ENCODE data around the gene RHOT1.
"Not testable (repeated sequence)": the region's sequence is repeated elsewhere in the genome, so short reads cannot be mapped to it uniquely, and the experiment has no call there.

The RHOT1 gene

DNA sequence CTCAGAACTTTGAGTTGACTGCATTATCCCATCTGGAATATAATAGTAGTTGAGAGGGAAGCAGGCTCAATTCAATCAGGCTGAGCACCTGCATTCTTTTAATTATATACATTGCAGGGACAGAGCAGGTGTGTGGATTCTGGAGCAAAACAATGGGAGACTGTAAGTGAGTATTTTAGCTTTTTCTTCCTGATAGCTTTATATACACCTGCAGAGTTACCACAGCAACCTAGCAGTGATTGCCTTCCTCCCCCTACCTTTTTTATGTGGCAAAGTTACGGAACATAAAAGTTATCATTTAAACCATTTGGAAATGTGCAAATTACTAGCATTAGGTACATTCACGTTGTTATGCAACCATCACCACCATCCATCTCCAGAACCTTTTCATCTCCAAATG is 25.4 kb upstream of the RHOT1 start:
- no peak overlapping the region for H3K4me3 ChIP-seq (ENCODE audit: low read length)
- no peak for TF ChIP-seq ZNF274 (IDR thresholded peaks at IDR 0.05; ENCODE audit: low read depth, low read length)

DNA sequence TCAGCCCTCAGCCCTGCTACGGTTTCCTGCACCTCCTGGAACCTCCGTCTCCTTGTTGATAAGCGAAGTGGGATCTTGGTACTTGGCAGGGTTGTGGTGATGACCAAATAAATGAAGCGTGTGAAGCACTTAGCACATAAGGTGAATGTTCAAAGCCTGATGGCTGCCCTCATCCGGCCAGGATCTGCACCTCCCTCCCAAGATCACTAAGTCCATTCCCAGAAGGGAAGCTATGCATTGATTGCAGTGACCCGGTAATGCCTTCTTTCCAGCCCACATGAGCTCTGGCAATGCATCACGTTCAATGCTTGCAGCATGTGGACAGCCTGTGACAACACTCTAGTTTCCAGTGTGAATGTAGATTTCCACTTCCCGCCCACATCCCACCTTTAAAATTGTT is 24.9 kb upstream of the RHOT1 start:
- no peak for TF ChIP-seq ZNF274 (IDR thresholded peaks at IDR 0.05; ENCODE audit: low read depth, low read length)
- H3K4me3 ChIP-seq (ENCODE audit: low read length): no peak overlapping the region

DNA sequence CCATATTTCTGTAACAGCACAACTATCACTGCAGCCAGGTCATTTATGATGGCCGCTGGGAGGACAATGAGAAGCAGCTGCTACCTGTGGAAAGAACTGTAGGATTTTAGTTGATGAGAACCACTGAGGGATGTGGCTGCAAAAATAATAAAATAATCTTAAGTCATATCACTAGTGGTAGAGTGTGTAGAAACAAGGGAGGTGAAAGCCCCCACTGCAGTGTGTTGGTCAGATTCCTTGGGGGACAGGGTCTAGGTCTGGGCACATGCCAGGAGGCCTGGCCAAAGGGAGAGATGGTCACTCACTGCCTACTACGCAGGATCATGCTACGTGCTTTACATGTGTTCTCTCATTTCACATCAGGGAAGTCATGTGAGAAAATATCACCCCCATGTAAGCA is 24.2 kb upstream of the RHOT1 start:
- not testable (repeated sequence) for H3K4me3 ChIP-seq (ENCODE audit: low read length)

DNA sequence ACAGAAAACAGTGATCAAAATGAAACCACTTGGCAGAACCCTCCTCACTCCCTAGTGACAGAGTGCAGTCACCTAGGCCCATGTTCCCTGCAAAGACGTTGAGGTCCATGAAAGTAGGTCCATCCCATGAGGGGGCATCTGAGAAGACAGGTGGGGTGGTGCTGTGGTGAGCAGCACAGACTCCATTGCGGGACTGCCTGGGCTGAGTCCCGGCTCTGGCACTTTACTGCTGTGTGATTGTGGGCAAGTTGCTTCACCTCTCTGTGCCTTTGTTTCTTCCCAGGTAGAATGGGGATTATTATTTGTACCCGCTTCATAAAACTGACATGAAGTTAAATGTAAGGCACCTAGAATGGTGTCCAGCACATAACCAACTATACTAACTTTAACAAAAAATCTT is 23.5 kb upstream of the RHOT1 start:
- no peak for TF ChIP-seq ZNF274 (IDR thresholded peaks at IDR 0.05; ENCODE audit: low read depth, low read length)
- H3K4me3 ChIP-seq (ENCODE audit: low read length): no peak overlapping the region

DNA sequence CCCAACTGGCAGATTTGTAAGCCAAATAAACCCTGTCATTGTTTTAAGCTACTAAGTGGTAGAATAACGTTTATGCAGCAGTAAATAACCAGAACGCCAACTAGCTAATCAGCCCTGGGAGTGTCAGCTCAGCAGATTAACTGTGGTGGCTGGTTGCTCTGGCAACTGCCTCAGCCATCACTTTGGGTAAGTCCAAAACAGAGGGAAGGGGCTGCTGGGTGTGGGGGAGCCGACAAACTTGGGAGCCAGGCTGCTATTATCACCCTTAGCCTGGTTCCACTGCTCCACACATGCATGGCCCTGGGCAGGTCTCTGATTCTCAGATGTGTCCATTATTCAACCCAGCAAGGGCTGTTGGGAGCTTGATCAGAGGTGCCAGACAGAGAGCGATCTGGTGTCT is 22.2 kb upstream of the RHOT1 start:
- no peak for TF ChIP-seq ZNF274 (IDR thresholded peaks at IDR 0.05; ENCODE audit: low read depth, low read length)
- H3K4me3 ChIP-seq (ENCODE audit: low read length): no peak overlapping the region

DNA sequence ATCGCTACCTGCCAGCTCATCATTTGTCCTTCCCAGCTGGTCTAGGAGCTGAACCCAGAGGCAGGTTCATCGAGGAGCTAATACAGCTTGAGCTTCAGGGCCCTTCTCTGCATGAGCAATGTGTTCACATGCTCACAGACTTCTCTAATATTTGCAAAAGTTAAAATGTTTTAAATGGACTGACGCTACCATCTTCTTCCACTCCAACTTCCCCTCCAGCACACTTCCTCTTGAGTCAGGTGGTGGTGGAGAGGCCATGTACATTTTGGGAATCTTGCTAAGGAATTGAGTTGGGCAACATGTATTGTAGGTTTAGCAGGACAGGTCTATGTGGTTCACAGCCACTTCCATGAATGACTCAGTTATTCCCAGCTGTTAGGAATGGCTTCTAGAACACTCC is 21.6 kb upstream of the RHOT1 start:
- TF ChIP-seq ZNF274 (IDR thresholded peaks at IDR 0.05; ENCODE audit: low read depth, low read length): no peak

DNA sequence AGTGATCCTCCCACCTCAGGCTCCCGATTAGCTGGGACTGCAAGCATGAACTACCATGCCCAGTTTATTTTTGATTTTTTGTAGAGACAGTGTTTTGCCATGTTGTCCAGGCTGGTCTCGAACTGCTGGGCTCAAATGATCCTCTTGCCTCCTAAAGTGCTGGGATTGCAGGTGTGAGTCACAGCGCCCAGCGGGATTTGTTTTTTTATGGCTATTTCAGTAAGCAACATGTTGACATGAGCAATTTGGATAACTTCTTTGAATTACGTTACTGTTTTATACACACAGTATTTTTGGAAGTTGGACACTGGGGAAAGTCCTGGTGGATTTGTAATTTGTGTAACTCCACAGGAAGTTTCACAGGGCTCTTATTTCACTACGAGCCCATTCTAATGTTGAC is 18.5 kb upstream of the RHOT1 start:
- no peak for TF ChIP-seq ZNF274 (IDR thresholded peaks at IDR 0.05; ENCODE audit: low read depth, low read length)

More for the DNA sequence above, 21.6 kb upstream of the RHOT1 start:
- H3K4me3 ChIP-seq (ENCODE audit: low read length): no peak overlapping the region

DNA sequence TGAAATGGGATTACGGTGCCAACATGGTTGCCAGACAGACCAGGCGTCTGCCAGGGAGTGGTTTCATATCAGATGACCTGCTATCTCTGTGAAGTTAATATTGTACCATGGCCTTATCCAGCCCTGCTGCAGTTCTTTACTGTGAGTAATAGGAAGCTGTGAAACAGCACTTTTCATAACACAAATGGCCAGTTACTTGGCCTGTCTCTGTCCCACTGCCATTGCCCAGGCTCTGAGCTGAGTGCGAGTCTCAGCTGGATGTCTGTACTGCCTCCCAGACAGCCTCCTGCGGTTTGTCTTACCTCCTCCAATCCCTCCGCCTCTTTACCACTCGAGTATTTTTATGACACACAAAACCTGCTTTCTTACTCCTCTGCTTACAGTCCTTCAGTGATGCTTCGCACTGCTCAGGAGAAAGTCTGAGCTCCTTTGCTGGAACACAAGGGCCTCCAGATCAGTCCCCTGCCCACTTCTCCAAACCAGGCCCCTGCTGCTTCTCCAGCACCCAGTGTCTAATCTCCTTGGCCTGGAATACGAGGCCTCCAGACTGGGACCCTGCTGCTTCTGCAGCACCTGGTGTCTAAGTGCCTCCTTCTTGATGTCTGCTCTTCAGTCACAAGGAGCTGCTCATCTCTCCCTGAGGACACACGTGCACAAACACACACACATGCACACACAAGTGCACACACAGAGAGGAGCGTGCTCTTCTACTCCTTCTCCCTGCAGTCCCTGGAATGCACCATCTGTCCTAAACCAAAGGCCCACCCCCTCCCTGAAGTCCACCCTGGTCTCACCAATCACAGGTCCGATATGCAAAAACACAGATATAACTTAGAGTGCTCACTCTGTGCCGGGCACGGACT is 17.1 kb upstream of the RHOT1 start:
- H3K4me3 ChIP-seq (ENCODE audit: low read length): no peak overlapping the region
- TF ChIP-seq ZNF274 (IDR thresholded peaks at IDR 0.05; ENCODE audit: low read depth, low read length): no peak

More for the DNA sequence above, 18.5 kb upstream of the RHOT1 start:
- no peak overlapping the region for H3K4me3 ChIP-seq (ENCODE audit: low read length)

DNA sequence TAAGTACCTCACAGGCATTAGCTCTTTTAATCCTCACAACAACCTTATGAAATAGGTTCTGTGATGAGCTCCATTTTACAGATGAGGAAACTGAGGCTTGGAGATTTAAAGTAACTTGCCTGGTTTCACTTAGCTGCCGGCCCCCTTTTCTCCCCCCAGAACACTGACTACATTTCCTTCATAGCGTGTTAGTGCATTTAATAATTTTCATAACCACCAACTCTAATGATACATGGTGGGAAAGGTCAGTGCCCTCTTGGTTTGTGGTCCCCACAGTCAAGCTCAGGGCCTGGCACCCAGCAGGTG is 16.5 kb upstream of the RHOT1 start:
- TF ChIP-seq ZNF274 (IDR thresholded peaks at IDR 0.05; ENCODE audit: low read depth, low read length): no peak
- no peak overlapping the region for H3K4me3 ChIP-seq (ENCODE audit: low read length)

DNA sequence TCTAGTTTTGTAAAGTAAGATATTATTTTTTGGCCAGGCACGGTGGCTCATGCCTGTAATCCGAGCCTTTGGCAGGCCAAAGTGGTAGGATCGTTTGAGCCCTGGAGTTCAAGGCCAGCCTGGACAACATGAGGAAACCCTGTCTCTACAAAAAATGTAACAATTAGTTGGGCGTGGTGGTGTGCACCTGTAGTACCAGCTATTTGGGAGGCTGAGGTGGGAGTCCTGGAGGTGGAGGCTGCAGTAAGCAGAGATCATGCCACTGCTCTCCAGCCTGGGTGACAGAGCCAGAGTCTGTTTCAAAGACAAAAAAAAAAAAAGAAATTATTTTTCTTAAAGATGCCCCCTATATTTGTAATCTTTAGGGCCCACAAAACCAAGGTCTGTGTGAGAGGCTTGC is 16.0 kb upstream of the RHOT1 start:
- H3K4me3 ChIP-seq (ENCODE audit: low read length): no peak overlapping the region
- TF ChIP-seq ZNF274 (IDR thresholded peaks at IDR 0.05; ENCODE audit: low read depth, low read length): no peak

DNA sequence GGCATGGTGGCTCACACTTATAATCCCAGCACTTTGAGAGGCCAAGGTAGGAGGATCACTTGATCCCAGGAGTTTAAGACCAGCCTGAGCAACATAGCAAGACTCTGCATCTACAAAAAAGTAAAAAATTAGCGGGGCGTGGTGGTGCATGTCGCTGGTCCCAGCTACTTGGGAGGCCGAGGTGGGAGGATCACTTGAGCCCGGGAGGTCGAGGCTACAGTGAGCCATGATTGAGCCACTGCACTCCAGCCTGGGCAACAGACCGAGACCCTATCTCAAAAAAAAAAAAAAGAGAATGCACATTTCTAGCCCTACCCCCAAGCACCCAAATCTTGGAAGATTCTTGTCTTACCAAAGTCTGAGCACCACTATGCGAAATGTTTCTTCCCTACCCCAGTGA is 15.6 kb upstream of the RHOT1 start:
- TF ChIP-seq ZNF274 (IDR thresholded peaks at IDR 0.05; ENCODE audit: low read depth, low read length): no peak
- H3K4me3 ChIP-seq (ENCODE audit: low read length): peak overlapping the region; percentile 88; the same call in 1 of the 2 replicates

DNA sequence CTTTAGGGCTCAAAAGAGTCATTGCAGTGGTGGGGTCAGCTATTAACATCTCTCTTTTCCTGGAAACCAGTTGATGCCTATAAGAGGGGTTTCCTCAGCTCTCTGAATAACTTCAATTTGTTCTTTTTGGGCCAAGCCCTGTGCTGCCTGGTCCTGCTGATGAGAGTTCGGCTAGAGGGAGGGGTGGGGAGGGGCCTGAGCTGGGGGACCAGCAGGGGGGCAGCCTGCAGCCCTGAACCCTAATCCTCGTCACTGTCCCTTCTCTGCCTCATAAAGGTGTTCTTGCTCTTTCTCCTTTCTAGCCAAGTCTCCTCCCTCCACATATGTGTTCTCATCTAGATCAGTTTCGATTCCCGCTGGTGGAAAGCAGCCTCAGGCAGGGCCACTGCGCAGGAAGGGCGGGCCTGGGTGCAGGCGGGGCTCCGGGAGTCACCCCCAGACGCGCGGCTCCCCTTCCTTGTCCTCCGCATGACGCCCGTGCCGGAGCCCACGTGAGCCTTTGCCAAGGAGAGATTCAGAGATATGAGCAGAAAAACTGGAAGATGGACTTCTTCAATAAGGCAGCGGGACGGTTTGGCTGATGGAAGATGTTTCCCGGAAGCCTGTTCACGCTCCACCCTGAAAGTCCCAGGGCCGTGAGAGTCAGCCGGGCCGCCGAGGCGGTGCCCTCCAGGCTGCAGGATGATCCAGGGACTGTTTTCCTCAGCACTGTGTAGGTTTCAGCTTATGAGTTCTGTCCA is 15.0 kb upstream of the RHOT1 start:
- H3K4me3 ChIP-seq (ENCODE audit: low read length): peak overlapping the region; percentile 88
- no peak for TF ChIP-seq ZNF274 (IDR thresholded peaks at IDR 0.05; ENCODE audit: low read depth, low read length)

DNA sequence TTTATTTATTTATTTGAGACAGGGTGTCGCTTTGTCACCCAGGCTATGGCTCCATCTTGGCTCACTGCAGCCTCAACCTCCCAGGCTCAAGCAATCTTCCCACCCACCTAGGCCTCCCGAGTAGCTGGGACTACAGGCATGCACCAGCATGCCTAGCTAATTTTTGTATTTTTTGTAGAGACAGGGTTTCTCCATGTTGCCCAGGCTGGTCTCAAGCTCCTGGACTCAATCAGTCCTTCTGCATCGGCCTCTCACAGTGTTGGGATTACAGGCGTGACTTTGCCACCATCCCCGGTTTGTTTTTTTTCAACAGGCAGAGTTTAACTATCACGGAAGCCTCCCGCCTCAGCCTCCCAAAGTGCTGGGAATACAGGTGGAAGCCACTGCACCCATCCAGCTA is 13.8 kb upstream of the RHOT1 start:
- H3K4me3 ChIP-seq (ENCODE audit: low read length): peak overlapping the region; percentile 88; the same call in 1 of the 2 replicates

DNA sequence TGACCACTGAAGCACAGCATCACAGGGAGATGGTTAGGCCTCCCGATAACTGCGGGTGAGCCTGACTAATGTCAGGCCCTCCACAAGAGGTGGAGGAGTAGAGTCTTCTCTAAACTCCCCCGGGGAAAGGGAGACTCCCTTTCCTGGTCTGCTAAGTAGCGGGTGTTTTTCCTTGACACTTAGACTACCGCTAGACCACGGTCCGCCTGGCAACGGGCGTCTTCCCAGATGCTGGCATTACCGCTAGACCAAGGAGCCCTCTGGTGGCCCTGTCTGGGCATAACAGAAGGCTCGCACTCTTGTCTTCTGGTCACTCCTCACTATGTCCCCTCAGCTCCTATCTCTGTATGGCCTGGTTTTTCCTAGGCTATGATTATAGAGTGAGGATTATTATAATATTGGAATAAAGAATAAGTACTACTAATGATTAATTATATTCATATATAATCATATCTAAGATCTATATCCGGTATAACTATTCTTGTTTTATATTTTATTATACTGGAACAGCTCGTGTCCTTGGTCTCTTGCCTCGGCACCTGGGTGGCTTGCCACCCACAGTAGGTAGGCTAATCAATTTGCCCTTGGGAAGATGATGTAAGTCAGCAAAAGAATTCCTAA is 6.7 kb upstream of the RHOT1 start:
- H3K4me3 ChIP-seq (ENCODE audit: low read length): not testable (repeated sequence)

DNA sequence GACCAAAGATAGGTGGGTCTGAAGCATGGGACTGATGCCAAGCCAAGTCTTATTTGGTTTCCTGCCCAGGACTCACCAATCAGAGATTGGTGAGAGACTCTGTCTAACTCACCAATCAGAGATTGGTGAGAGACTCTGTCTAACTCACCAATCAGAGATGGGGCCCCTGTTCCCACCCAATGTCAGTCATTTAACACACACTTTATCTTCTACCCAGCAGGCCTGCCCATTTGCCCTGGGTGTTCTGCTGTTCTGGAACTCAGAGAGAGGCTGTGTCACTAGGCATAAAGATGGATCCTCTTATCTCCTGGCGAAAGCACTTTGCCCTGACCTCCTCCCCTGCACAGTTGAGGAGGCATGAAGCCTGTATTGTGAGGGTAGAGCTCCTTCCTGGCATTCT is 5.4 kb upstream of the RHOT1 start:
- no peak for TF ChIP-seq ZNF274 (IDR thresholded peaks at IDR 0.05; ENCODE audit: low read depth, low read length)
- H3K4me3 ChIP-seq (ENCODE audit: low read length): no peak overlapping the region

DNA sequence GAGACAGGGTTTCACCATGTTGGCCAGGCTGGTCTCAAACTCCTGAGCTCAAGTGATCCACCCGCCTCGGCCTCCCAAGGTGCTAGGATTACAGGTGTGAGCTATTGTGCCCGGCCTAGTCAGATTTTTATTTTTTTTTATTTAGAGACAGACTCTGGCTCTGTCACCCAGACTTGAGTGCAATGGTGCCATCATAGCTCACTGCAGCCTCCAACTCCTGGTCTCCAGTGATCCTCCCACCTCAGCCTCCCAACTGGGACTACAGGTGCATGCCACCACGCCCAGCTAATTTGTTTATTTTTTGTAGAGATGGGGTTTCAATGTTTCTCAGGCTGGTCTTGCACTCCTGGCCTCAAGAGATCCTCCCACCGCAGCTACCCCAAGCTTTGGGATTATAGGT is 2.8 kb upstream of the RHOT1 start:
- not testable (repeated sequence) for H3K4me3 ChIP-seq (ENCODE audit: low read length)

Data from GM08714 (cell line).